ENCODE measurements around the gene FAM209B. TPM values are rescaled to one million over a fixed set of nuclear protein-coding genes. Genes with fewer than 3 reads are reported as not detected.

Gene FAM209B
- total and polyA plus RNA-seq, 9 of the 15 experiments (the other 6 are each of a cell fraction or from before 2014, with no cell fraction given) = 0.34 to 0.40 (median 0.36) TPM; not detected in 6

DNA sequence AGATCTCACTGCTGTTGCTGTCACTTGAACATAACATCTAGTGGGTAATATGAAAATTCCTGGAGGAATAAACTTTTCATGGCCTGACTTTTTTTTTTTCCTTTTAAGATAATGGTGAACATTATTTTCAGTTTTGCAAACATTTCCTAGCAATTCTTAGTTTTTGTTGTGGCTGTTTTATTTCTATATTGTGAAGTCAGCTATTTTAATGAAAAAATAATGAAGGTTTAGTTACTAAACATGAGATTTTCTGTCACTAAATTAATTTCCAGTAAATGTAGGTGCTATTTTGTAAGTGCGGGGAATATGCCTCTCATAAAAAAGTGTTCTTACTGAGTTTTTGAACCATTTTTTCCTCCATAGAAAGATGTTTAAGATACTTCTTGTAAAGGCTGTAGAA is 31.9 kb upstream of the FAM209B start:
- Histone ChIP-seq H3K4me1 (replicated peaks in 1 of 2; ENCODE audit: control insufficient read depth in 2 of 2, insufficient read depth in 2 of 2, low read length in 2 of 2) (no peaks in the 10 kb centered on the region), H3K4me2 (ENCODE audit: insufficient read depth, low read length) (no peak overlapping the region), H3K36me3 (ENCODE audit: control insufficient read depth, insufficient read depth, low read length) (peaks cover 12% of the 10 kb centered on the region; the same call in 2 of the 3 replicates), H3K27me3 (ENCODE audit: control insufficient read depth in 2 of 2, insufficient read depth in 2 of 2, low read length in 2 of 2) (no peaks in the 10 kb centered on the region), H3K9me3 (replicated peaks; ENCODE audit: control insufficient read depth, insufficient read depth, low read depth, low read length) (no peaks in the 10 kb centered on the region), H3K27ac (ENCODE audit: extremely low read depth, low read depth, low read length) (no peak overlapping the region), H4K20me1 (replicated peaks; ENCODE audit: control insufficient read depth, insufficient read depth, low read length) (no peaks in the 10 kb centered on the region), H3K9ac (ENCODE audit: insufficient read depth in 1 of 2, low read depth in 2 of 2, low read length in 2 of 2) (no peak overlapping the region), H3K9me1 (ENCODE audit: control insufficient read depth, insufficient read depth, low read length) (no peaks in the 10 kb centered on the region), H3K4me3 (no peak overlapping the region), H2AFZ (ENCODE audit: low read depth, low read length) (no peak overlapping the region), H3K79me2 (ENCODE audit: control insufficient read depth, insufficient read depth, low read length) (no peaks in the 10 kb centered on the region)
- ATAC-seq = no peak
- no TSS peak for BruUV-seq (replicated peaks)
- WGBS (ENCODE audit: insufficient coverage, low coverage, missing lambda C conversion rate) = 100% methylated on average over 1 of the region's 1 CpG
- no peak for DNase-seq (ENCODE audit: extremely low read depth in 1 of 4, low spot score in 3 of 4)
- ChIA-PET POLR2A (interaction anchor here (0.7 kb wide), 2 partner anchors 9 to 25 kb away, joined by 3 read pairs; no protein-coding TSS in a partner anchor), CTCF (ENCODE audit: low intra/inter-chr PET ratio) (no interaction called here)
- TF ChIP-seq, protein P1, sequence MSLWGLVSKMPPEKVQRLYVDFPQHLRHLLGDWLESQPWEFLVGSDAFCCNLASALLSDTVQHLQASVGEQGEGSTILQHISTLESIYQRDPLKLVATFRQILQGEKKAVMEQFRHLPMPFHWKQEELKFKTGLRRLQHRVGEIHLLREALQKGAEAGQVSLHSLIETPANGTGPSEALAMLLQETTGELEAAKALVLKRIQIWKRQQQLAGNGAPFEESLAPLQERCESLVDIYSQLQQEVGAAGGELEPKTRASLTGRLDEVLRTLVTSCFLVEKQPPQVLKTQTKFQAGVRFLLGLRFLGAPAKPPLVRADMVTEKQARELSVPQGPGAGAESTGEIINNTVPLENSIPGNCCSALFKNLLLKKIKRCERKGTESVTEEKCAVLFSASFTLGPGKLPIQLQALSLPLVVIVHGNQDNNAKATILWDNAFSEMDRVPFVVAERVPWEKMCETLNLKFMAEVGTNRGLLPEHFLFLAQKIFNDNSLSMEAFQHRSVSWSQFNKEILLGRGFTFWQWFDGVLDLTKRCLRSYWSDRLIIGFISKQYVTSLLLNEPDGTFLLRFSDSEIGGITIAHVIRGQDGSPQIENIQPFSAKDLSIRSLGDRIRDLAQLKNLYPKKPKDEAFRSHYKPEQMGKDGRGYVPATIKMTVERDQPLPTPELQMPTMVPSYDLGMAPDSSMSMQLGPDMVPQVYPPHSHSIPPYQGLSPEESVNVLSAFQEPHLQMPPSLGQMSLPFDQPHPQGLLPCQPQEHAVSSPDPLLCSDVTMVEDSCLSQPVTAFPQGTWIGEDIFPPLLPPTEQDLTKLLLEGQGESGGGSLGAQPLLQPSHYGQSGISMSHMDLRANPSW (CRISPR knock-in tag; IDR thresholded peaks at IDR 0.05) = no peak
- TF ChIP-seq MAFG (tag; conservative IDR thresholded peaks at IDR 0.05) = 0 out of 2 replicates have a peak, but pooled peaks have one; percentile 37
- peak; percentile 48 for TF ChIP-seq C11orf30 (IDR thresholded peaks at IDR 0.05; ENCODE audit: low read depth)
- peak; percentile 76 for TF ChIP-seq ZNF316 (IDR thresholded peaks at IDR 0.05)
- intact Hi-C loops (cut with micrococcal nuclease) = no loop called here
- in situ Hi-C loops (cut with MboI) = no loop called here
- no peak for FAIRE-seq

Measured in K562 (cell line).